ENCODE results near the gene REG4. TPM values are rescaled to one million over a fixed set of nuclear protein-coding genes. Genes with fewer than 3 reads are reported as not detected.
"Not testable (repeated sequence)": the region's sequence is repeated elsewhere in the genome, so short reads cannot be mapped to it uniquely, and the experiment has no call there.

The REG4 gene
- polyA plus RNA-seq, 1 donor from 2014 or later: not detected

- Histone ChIP-seq H3K27me3 (ENCODE audit: insufficient read depth, low read depth, low read length) (no peaks in the 10 kb centered on the region), H3K9ac (ENCODE audit: low read length) (no peak overlapping the region), H3K79me2 (replicated peaks; ENCODE audit: insufficient read depth, low read length) (no peaks in the 10 kb centered on the region), H3K4me3 (ENCODE audit: low read length) (no peak overlapping the region), H3K36me3 (ENCODE audit: insufficient read depth, low read length) (no peaks in the 10 kb centered on the region), H3K27ac (ENCODE audit: low read length) (no peak overlapping the region), H3K9me2 (ENCODE audit: insufficient read depth, low read length) (no peaks in the 10 kb centered on the region), H4K20me1 (ENCODE audit: insufficient read depth) (no peaks in the 10 kb centered on the region), H3K4me2 (ENCODE audit: low read length) (no peak overlapping the region), H2AFZ (ENCODE audit: low read depth, low read length) (no peak overlapping the region), H3K9me3 (ENCODE audit: low read length) (no peaks in the 10 kb centered on the region), H3F3A (ENCODE audit: insufficient read depth, low read length, poor library complexity, severe bottlenecking) (no peaks in the 10 kb centered on the region)
- TF ChIP-seq CTCF (IDR thresholded peaks at IDR 0.05; ENCODE audit: poor library complexity, severe bottlenecking): no peak
- no peak for TF ChIP-seq EP300 (conservative IDR thresholded peaks at IDR 0.05; ENCODE audit: poor library complexity, severe bottlenecking)
- TF ChIP-seq POLR2AphosphoS5 (IDR thresholded peaks at IDR 0.05): no peak
- no peak for TF ChIP-seq EZH2 (IDR thresholded peaks at IDR 0.05; ENCODE audit: borderline replicate concordance, insufficient read depth, low read length, poor library complexity, severe bottlenecking)
These were observed 18.4 kb upstream of the REG4 start for GRCh38 chr1:119829625-119830024.

- not testable (repeated sequence) for H3K27me3 ChIP-seq (ENCODE audit: insufficient read depth, low read depth, low read length); H3K9ac ChIP-seq (ENCODE audit: low read length); H4K20me1 ChIP-seq (ENCODE audit: insufficient read depth); H3K4me2 ChIP-seq (ENCODE audit: low read length); H3K9me2 ChIP-seq (ENCODE audit: insufficient read depth, low read length); H2AFZ ChIP-seq (ENCODE audit: low read depth, low read length); H3K9me3 ChIP-seq (ENCODE audit: low read length); H3K36me3 ChIP-seq (ENCODE audit: insufficient read depth, low read length); H3K79me2 ChIP-seq (replicated peaks; ENCODE audit: insufficient read depth, low read length); H3K27ac ChIP-seq (ENCODE audit: low read length); H3F3A ChIP-seq (ENCODE audit: insufficient read depth, low read length, poor library complexity, severe bottlenecking); H3K4me3 ChIP-seq (ENCODE audit: low read length)
These were observed 17.7 kb upstream of the REG4 start for GRCh38 chr1:119829006-119829405.

GRCh38 chr1:119828266-119828665, 17.0 kb upstream of the REG4 start:
- Histone ChIP-seq H3K4me2 (ENCODE audit: low read length) (no peak overlapping the region), H4K20me1 (ENCODE audit: insufficient read depth) (no peaks in the 10 kb centered on the region), H3K9me3 (ENCODE audit: low read length) (no peaks in the 10 kb centered on the region), H3K27ac (ENCODE audit: low read length) (no peak overlapping the region), H2AFZ (ENCODE audit: low read depth, low read length) (no peak overlapping the region), H3K4me3 (ENCODE audit: low read length) (no peak overlapping the region), H3K9ac (ENCODE audit: low read length) (no peak overlapping the region), H3F3A (ENCODE audit: insufficient read depth, low read length, poor library complexity, severe bottlenecking) (no peaks in the 10 kb centered on the region), H3K36me3 (ENCODE audit: insufficient read depth, low read length) (no peaks in the 10 kb centered on the region), H3K9me2 (ENCODE audit: insufficient read depth, low read length) (no peaks in the 10 kb centered on the region), H3K27me3 (ENCODE audit: insufficient read depth, low read depth, low read length) (no peaks in the 10 kb centered on the region), H3K79me2 (replicated peaks; ENCODE audit: insufficient read depth, low read length) (no peaks in the 10 kb centered on the region)
- TF ChIP-seq SMC3 (conservative IDR thresholded peaks at IDR 0.05; ENCODE audit: poor library complexity) (no peak), REST (IDR thresholded peaks at IDR 0.05; ENCODE audit: borderline replicate concordance) (no peak), POLR2AphosphoS5 (IDR thresholded peaks at IDR 0.05) (no peak), MXI1 (conservative IDR thresholded peaks at IDR 0.05; ENCODE audit: poor library complexity, severe bottlenecking) (no peak), RAD21 (conservative IDR thresholded peaks at IDR 0.05) (no peak), CTCF (IDR thresholded peaks at IDR 0.05; ENCODE audit: poor library complexity, severe bottlenecking) (no peak), TAF1 (IDR thresholded peaks at IDR 0.05; ENCODE audit: low read depth) (no peak)
